ENCODE measurements around the gene TSC2.
"Not testable (repeated sequence)": the region's sequence is repeated elsewhere in the genome, so short reads cannot be mapped to it uniquely, and the experiment has no call there.

The TSC2 gene

GRCh38 chr16:2011726-2012125 is 36.1 kb upstream of the TSC2 start:
- not testable (repeated sequence) for DNase-seq

DNA sequence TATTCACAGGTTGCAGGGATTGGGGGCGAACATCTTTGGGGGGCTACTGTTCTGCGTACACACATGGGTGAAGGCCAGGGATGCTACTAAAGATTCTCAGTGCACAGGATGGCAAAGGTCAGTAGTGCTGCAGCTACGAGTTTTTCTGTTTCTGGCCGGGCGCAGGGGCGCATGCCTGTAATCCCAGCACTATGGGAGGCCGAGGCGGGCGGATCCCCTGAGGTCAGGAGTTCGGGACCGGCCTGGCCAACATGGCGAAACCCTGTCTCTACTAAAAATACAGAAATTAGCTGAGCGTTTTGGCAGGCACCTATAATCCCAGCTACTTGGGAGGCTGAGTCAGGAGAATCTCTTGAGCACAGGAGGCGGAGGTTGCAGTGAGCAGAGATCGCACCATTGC is 34.3 kb upstream of the TSC2 start:
- no peak for DNase-seq

GRCh38 chr16:2015117-2015946 is 32.5 kb upstream of the TSC2 start:
- no peak for DNase-seq

GRCh38 chr16:2015947-2016208 is 31.9 kb upstream of the TSC2 start:
- no peak for DNase-seq

DNA sequence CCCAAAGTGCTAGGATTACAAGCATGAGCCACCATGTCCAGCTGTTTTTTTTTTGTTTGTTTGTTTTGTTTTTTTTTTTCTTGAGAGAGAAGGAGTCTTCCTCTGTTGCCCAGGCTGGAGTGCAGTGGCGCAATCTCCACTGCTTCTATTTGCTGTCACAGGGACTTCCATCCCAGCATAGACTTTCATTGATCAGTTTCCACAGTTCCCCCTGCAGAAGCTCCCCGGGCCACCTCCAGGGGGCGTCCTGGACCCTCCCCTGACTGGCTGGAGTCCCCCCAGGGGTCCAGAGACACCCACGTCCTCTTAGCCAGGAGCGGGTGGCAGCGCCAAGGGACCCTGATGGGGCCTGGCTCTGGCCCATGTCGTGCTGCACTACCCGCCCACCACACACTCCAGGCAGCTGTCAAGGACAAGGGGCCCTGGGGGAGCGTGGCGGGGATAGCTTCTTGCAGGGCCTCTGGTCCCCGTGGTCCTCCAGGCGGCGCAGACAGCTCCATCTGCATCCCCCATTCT is 31.3 kb upstream of the TSC2 start:
- no peak for DNase-seq

GRCh38 chr16:2019518-2019920 is 28.3 kb upstream of the TSC2 start, which contains the start of gene NPW:
Gene NPW, plus strand, starts transcription at chr16:2019785.
- no peak for DNase-seq

DNA sequence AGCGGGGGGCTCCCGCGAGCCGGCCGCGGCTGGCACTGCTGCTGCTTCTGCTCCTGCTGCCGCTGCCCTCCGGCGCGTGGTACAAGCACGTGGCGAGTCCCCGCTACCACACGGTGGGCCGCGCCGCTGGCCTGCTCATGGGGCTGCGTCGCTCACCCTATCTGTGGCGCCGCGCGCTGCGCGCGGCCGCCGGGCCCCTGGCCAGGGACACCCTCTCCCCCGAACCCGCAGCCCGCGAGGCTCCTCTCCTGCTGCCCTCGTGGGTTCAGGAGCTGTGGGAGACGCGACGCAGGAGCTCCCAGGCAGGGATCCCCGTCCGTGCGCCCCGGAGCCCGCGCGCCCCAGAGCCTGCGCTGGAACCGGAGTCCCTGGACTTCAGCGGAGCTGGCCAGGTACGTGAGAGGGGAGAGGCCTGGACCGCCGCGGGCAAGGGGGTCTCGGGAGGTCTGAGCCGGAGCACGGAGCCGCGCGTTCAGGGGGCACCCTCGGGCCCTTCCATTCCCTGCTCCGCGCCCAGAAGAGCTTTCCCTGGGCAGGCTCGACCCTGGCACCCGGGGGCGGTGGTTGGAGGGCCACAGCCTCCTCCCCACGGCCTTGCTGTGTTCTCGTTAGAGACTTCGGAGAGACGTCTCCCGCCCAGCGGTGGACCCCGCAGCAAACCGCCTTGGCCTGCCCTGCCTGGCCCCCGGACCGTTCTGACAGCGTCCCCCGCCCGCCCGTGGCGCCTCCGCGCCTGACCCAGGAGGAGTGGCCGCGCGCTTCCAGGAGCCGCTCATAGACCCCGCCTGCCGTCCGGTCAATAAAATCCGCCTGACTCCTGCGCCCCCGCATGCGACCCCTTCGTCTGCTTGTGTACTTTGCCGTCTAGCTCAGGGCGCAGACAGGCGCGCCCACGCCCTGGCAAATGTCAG is 27.6 kb upstream of the TSC2 start:
- DNase-seq = no peak

DNA sequence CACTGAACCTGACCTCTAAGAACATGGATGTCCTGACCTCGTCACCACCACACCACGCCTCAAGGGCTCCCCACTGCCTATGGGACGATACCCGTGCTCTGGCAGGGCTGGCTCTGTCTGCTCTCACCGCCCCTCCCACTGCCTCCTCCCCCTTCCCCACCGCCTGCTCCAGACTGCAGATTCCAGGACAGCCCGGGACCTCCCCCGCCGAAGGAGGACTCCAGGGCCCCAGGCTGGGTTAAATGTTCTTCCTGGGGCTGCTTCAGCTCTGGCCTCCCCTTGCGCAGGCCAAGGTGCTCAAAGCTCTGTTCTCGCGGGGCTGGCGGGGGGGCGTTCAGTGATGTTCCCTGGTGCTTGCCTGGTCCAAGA is 25.1 kb upstream of the TSC2 start:
- peak; percentile 97 for DNase-seq

- DNase-seq = peak; percentile 97
Measured at GRCh38 chr16:2023092-2024031, 24.4 kb upstream of the TSC2 start.

GRCh38 chr16:2024032-2024420 is 23.8 kb upstream of the TSC2 start:
- DNase-seq = no peak

DNA sequence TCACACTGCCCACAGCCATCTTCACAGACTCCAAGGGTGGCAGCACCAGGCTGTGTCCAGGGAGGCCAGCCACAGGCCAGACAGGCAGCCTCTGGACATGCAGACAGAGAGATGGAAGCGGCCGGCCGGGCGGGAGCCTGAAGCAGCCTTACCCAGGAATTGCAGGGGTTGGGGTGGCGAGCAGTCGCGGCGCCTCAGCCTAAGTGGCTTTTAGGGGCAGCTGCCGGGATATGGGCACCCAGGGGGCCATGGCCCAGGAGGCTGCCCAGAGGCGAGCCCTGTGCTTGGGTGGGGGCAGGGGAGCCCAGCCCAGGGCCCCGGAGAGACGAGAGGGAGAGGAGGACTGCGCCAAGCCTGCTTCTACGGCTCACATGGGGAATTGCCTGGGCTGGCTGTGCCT is 22.5 kb upstream of the TSC2 start:
- DNase-seq = no peak

- DNase-seq = no peak
Measured at GRCh38 chr16:2025878-2026460, 21.8 kb upstream of the TSC2 start.

DNA sequence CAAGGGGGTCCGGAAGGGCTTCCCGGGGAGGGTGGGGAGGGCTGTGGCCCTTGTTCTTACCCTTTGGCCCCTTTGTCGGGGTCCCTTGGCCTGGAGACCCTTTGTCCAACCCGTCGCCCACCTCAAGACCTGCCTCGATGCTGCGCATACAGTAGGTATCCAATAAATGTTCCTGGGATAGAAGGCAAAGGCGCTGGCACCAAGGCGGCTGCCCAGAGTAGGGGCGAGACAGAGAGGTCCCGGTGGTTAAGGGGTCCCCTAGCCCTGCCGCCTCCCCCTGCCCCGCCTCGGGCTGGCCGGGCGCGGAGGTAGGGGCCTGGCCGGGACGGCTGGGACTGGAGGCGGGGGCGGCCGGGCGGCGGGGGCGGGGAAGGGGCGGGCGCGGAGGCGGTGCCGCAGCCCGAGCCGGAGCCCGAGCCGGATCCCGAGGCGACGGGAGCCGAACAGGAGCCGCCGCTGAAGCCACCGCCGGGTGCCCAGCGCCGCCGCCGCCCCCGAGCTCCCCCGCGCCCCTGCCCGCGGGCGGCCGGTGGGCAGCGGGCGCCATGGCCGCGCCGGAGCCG is 21.2 kb upstream of the TSC2 start, which contains the start of gene NHERF2:
Gene NHERF2, plus strand, starts transcription at position 442 of the 563 bp plus-strand sequence. Its CDS starts 104 bp downstream, at position 546.
- DNase-seq = no peak

DNA sequence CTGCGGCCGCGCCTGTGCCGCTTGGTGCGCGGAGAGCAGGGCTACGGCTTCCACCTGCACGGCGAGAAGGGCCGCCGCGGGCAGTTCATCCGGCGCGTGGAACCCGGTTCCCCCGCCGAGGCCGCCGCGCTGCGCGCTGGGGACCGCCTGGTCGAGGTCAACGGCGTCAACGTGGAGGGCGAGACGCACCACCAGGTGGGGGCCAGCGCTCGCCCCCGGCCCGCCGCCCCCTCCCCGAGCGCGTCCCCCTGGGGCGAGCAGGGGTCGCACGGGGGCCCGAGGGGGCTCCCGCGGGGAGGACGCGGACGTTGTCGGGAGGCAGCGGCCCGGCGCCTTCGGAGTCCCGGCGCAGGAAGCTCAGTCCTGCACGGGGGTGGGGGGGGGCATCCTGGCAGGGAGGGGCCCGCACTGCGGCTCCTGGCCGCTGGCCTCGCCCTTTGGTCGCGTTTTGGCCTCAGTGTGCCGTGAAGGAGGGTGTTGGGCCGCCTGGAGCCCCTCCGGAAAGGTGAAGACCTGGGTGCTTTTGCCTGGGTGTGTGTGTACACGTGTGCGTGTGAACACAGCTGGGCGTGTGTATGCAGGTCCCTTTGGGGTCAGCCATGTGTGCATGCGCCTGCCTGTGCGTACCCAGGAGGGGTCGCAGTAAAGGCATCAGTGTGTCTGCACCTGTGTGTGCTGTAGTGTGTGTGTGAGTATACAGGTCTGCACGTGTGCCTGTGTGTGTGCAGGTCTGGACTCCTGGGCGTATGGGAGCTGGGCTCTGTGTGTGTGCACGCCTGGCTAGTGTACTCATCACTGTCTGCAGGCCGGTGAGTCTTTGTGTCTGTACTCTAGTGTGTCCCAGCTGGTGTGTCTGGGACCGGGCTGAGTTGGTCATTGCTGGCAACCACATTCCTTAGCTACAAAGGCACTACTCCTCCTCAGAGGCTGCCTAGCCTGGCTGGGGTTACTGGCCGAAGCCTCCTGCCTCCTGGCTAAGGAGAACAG is 20.5 kb upstream of the TSC2 start:
- peak; percentile 88 for DNase-seq

DNA sequence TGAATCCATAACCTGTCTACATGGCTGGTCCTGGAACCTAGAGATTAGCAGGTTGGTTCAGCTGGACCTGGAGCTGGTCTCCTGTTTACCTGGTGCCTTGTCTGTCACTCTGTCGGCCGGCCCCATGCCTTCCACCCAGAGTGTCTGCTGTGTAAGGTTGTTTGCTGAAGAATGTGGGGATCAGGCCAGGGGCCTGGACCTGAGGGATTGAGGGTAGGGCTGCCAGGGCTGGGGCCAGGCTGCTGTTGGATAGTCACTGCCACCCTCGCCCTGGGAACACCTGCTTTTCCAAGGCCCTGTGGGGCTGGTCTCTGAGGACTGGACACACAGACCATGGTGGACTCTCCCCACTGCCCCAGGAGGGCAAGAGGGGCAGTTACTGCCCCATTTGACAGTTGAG is 19.6 kb upstream of the TSC2 start:
- no peak for DNase-seq

GRCh38 chr16:2028620-2029220 is 19.1 kb upstream of the TSC2 start:
- no peak for DNase-seq

DNA sequence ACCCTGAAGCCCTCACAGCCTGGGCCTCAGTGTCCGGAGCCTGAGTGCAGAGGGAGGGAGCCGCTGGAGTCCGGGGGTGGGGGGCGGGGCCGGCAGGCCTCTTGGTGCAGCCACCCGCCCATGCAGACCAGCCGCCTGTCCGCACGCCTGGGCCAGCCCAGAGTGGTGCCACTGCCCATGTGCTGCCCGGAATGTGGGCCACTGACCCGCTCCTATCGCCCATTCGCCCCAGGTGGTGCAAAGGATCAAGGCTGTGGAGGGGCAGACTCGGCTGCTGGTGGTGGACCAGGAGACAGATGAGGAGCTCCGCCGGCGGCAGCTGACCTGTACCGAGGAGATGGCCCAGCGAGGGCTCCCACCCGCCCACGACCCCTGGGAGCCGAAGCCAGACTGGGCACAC is 18.4 kb upstream of the TSC2 start:
- no peak for DNase-seq

- no peak for DNase-seq
Measured at GRCh38 chr16:2030036-2030435, 17.7 kb upstream of the TSC2 start.

DNA sequence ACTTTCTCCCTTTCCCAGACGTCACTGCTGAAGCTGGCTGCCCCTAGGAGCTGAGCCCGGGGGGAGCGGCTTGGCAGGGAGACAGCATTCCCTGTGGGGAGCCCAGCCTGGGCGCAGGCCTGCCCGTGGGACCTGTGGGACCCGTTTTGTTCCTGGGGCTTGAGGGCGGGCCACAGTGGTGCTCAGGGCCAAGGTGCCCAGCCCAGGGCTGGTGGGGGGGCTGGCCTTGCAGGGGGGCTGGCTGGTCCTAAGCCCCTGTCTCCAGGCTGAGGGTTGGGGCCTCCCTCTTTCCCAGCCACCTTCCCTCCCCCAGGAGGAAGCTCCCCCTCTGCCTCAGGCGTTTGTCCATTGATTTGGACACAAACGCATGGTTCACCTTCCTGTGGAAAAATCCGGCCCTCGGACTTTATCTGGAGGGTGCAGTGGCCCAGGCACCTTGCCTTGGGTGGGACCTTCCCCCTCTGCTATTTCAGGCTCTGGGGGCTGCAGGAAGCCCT is 16.7 kb upstream of the TSC2 start:
- no peak for DNase-seq
